Left lung (tissue), 10 donors: ENCODE measurements around the gene KDM4F. TPM values are rescaled to one million over a fixed set of nuclear protein-coding genes. Genes with fewer than 3 reads are reported as not detected.

Source experiments
- ATAC-seq: fragments of 200-7000 bp; cut with Tn5 transposase; one replicate; pipeline ENCODE4 v1.9.1; 2020; ENCODE audit warnings: moderate library complexity
- DNase-seq, 4 donors: peaks; one replicate each; pipeline ENCODE4 v3.0.0-alpha.2; 2013 to 2020
- H3K27ac ChIP-seq, 2 donors: fragments of 200-600 bp; sonication (generic) in 1 of 2; one replicate each; pipeline versions ENCODE4 v1.5.0 to v1.8.0; 2020 to 2021
- H3K27me3 ChIP-seq, 2 donors: fragments of 200-600 bp; sonication (generic) in 1 of 2; one replicate each; pipeline versions ENCODE4 v1.5.0 to v1.8.0; 2020 to 2021
- H3K36me3 ChIP-seq, 2 donors: fragments of 200-600 bp; sonication (generic) in 1 of 2; one replicate each; pipeline versions ENCODE4 v1.5.0 to v1.8.0; 2020 to 2021
- H3K4me1 ChIP-seq, 2 donors: fragments of 200-600 bp; one replicate each; pipeline ENCODE4 v1.8.0; 2021
- H3K4me3 ChIP-seq, 2 donors: fragments of 200-600 bp; sonication (generic) in 1 of 2; one replicate each; pipeline versions ENCODE4 v1.5.0 to v1.8.0; 2020 to 2021; ENCODE audit warnings: mild to moderate bottlenecking in 1 of 2
- H3K9me3 ChIP-seq, 2 donors: fragments of 200-600 bp; sonication (generic) in 1 of 2; one replicate each; pipeline versions ENCODE4 v1.5.0 to v1.8.0; 2020 to 2021
- intact Hi-C, 2 donors: fragments of 100-400 bp; cut with DNase I; formaldehyde crosslinking; loops; one replicate each; pipeline versions ENCODE4 v1.11.2 to v1.14.2; 2022
- polyA plus RNA-seq, 6 donors: library from polyadenylated mRNA; unstranded; fragments of 120-200 nt; gene quantifications; one replicate each; pipeline ENCODE4 v1.2.1, GENCODE V29; 2013; ENCODE audit not compliant: insufficient read length in 6 of 6
- total RNA-seq, 2 donors: library from RNA; stranded (reverse); fragmentation: NEBNext Ultra II Directional; extraction: Animal tissue kit (Norgen Biotek cat#: 25700); gene quantifications; one replicate each; pipeline ENCODE4 v1.2.1, GENCODE V29; 2021
- TF ChIP-seq, protein P1 (sequence below), 2 donors: fragments of 200-600 bp; sonication (generic) in 1 of 2; IDR thresholded peaks; one replicate each; pipeline versions ENCODE4 v1.5.0 to v1.8.0; 2021; ENCODE audit warnings: antibody characterized with exemption in 2 of 2
- donor health status: DM: no; HTN: yes; CAD: no.
- donor health status: DM: no; HTN: no; CAD: no.

KDM4F gene
- total and polyA plus RNA-seq, 8 donors, result not detected

DNA sequence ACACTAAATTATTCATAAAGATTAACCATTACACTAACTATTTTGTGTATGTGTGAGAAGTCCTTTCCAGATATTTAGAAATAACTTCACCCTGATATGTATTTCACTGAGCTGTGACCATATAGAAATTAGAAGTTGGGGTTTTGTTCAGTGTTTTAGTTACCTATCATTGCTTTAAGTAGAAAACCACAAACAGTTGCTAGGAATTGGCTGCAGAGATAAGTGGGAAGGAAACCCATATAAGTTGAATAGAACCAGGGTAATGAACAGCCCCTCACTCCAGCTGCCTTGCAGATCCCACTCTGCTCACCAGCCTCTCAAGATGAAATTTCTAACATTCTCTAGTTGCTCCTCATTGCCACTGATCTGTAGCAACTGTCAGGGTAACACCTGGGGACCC is 27.8 kb downstream of the KDM4F start:
- H3K27me3 ChIP-seq, result no peaks in the 10 kb centered on the region
- intact Hi-C loops, result no loop called here
- H3K36me3 ChIP-seq, result no peaks in the 10 kb centered on the region
- peak overlapping the region in 1 of 2 donors; percentile 70 for H3K27ac ChIP-seq
- no peak overlapping the region for H3K4me3 ChIP-seq
- DNase-seq, result no peak
- peaks cover 12 to 27% of the 10 kb centered on the region in 2 donors for H3K4me1 ChIP-seq
- H3K9me3 ChIP-seq, result no peaks in the 10 kb centered on the region
- TF ChIP-seq, protein P1, sequence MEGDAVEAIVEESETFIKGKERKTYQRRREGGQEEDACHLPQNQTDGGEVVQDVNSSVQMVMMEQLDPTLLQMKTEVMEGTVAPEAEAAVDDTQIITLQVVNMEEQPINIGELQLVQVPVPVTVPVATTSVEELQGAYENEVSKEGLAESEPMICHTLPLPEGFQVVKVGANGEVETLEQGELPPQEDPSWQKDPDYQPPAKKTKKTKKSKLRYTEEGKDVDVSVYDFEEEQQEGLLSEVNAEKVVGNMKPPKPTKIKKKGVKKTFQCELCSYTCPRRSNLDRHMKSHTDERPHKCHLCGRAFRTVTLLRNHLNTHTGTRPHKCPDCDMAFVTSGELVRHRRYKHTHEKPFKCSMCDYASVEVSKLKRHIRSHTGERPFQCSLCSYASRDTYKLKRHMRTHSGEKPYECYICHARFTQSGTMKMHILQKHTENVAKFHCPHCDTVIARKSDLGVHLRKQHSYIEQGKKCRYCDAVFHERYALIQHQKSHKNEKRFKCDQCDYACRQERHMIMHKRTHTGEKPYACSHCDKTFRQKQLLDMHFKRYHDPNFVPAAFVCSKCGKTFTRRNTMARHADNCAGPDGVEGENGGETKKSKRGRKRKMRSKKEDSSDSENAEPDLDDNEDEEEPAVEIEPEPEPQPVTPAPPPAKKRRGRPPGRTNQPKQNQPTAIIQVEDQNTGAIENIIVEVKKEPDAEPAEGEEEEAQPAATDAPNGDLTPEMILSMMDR (IDR thresholded peaks at IDR 0.05), result no peak
- ATAC-seq, result no peak

DNA sequence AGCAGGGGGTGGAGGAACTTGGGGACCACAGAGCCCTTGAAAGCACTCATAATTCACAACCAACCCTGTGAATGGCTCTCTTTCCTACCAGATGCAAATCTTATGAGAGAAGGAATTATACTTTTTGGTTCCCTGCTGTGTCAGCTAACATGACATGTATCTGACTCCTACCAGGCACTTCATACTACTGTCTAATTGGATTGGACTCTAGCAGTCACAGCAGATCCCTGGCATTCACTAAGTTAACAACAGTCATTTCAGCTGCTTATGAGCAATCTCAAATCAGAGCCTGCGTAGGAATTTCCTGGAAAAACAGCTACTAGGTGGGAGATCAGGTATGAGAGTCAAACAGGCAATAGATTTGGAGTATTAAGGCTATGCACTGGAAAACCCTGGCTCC is 29.3 kb downstream of the KDM4F start:
- H3K27me3 ChIP-seq, result no peaks in the 10 kb centered on the region
- DNase-seq, result no peak
- H3K9me3 ChIP-seq, result no peaks in the 10 kb centered on the region
- intact Hi-C loops, result no loop called here
- H3K36me3 ChIP-seq, result no peaks in the 10 kb centered on the region
- TF ChIP-seq, protein P1 (IDR thresholded peaks at IDR 0.05), result no peak
- peak; percentile 52 for ATAC-seq
- no peak overlapping the region for H3K27ac ChIP-seq
- no peak overlapping the region for H3K4me3 ChIP-seq
- H3K4me1 ChIP-seq, result peaks cover 12 to 27% of the 10 kb centered on the region in 2 donors

DNA sequence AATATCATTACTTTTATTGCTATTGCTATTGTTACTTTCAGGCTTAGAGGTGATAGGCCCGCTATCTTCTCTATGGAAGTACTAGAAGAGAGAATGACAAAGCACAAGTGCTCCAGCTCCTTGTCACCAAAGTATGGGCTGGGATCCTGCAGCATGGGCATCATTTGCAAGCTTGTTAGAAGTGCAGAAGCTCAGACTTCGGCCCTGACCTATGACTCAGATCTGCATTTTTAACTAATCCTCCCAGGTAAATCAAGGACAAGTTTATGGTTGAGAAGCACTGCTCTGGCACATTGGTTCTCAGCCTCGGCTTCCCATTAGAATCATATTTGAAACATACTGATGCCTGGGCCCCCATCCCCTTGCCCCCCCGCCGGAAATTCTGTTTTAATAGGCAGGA is 31.8 kb downstream of the KDM4F start:
- H3K27ac ChIP-seq, result no peak overlapping the region
- peaks cover 2 to 10% of the 10 kb centered on the region in 2 donors for H3K4me1 ChIP-seq
- H3K27me3 ChIP-seq, result no peaks in the 10 kb centered on the region
- DNase-seq (no peak), ATAC-seq (no peak)
- H3K9me3 ChIP-seq, result no peaks in the 10 kb centered on the region
- TF ChIP-seq, protein P1 (IDR thresholded peaks at IDR 0.05), result no peak
- no peak overlapping the region for H3K4me3 ChIP-seq
- H3K36me3 ChIP-seq, result no peaks in the 10 kb centered on the region
- intact Hi-C loops, result no loop called here

DNA sequence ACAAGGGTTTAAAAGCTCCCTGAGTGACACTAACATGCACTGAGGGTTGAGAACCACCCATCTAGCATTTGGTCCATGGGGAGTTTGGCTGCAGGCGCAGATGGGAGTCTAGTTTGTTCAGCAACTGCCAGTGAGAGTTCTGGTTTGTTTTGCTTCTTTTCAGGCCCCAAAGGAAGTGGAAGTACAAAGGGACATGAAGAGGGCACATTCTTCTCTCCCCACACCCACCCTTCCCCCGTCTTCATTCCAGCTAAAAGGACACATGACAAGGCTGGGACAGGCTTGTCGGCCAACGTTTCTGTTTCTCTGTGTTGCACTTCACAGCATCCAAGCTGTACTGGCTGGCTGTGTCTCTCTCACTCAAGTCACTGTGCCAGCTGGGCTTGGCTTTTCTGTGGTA is 32.2 kb downstream of the KDM4F start:
- peak; percentile 26 for ATAC-seq
- TF ChIP-seq, protein P1 (IDR thresholded peaks at IDR 0.05), result no peak
- no peak overlapping the region for H3K4me3 ChIP-seq
- peaks cover 0 to 6% of the 10 kb centered on the region in 2 donors for H3K4me1 ChIP-seq
- no peaks in the 10 kb centered on the region for H3K27me3 ChIP-seq
- H3K27ac ChIP-seq, result no peak overlapping the region
- no peak for DNase-seq
- intact Hi-C loops, result no loop called here
- no peaks in the 10 kb centered on the region for H3K36me3 ChIP-seq
- H3K9me3 ChIP-seq, result no peaks in the 10 kb centered on the region

DNA sequence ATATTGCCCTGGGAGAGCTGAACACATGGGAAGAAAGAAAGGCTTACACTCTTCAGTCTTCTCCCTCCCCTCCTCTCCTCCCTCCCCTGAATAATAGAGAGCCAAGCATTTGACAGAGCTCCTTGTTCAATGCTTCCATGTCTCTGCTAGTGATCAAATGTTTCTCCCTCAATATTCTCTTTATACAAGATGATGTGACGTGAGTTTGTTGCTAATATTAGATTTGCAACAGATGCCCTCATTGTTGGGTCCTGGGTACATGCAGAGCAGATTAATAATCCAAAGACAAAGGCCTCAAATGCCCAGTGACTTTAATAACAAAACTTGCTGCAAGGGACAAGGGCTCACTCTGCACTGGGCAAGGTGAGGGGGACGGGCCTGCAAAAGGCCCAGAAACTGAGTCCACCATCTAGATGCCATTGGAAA is 33.4 kb downstream of the KDM4F start:
- Histone ChIP-seq H3K27ac (no peak overlapping the region), H3K4me1 (no peaks in the 10 kb centered on the region), H3K27me3 (no peaks in the 10 kb centered on the region), H3K9me3 (no peaks in the 10 kb centered on the region), H3K4me3 (no peak overlapping the region), H3K36me3 (no peaks in the 10 kb centered on the region)
- TF ChIP-seq, protein P1 (IDR thresholded peaks at IDR 0.05), result no peak
- DNase-seq, result no peak
- intact Hi-C loops, result no loop called here
- ATAC-seq, result no peak
